Type B pancreatic cell (in vitro differentiated cells): ENCODE results near the gene PLA2G12A. TPM values are rescaled to one million over a fixed set of nuclear protein-coding genes. Genes with fewer than 3 reads are reported as not detected.

Experiments
- DNase-seq: peaks from one replicate; pipeline ENCODE4 v3.0.0; 2021; ENCODE audit warnings: mixed read lengths; ENCODE audit not compliant: unreplicated experiment; ENCODE audit errors: extremely low spot score
- H3K27ac Mint-ChIP-seq: 2 replicates; pipeline ENCODE4 v1.8.0; 2021; ENCODE audit warnings: mild to moderate bottlenecking, mixed read lengths
- H3K27me3 Mint-ChIP-seq: 2 replicates; pipeline ENCODE4 v1.8.0; 2021; ENCODE audit warnings: mixed read lengths
- H3K36me3 Mint-ChIP-seq: 2 replicates; pipeline ENCODE4 v1.8.0; 2021; ENCODE audit warnings: mixed read lengths
- H3K4me1 Mint-ChIP-seq: one replicate; pipeline ENCODE4 v1.8.0; 2021; ENCODE audit warnings: mixed read lengths; ENCODE audit not compliant: unreplicated experiment
- H3K4me3 Mint-ChIP-seq: 2 replicates; pipeline ENCODE4 v1.8.0; 2021; ENCODE audit warnings: mild to moderate bottlenecking, mixed read lengths
- H3K9me3 Mint-ChIP-seq: 2 replicates; pipeline ENCODE4 v1.8.0; 2021; ENCODE audit warnings: mixed read lengths
- CTCF ChIP-seq: fragments of 200-600 bp; sonication (generic); conservative IDR thresholded peaks from 2 replicates; pipeline ENCODE4 v1.5.0; 2021; ENCODE audit warnings: antibody characterized with exemption, mild to moderate bottlenecking
- total RNA-seq: library from RNA; stranded (reverse); gene quantifications from 2 replicates; pipeline ENCODE4 v1.2.1, GENCODE V29; 2021; ENCODE audit warnings: low replicate concordance

PLA2G12A gene
- total RNA-seq, 1 donor from 2014 or later = 39.3 TPM

GRCh38 chr4:109662771-109663170, 67.1 kb downstream of the PLA2G12A start:
- no peak for TF ChIP-seq CTCF

GRCh38 chr4:109662116-109662515, 67.8 kb downstream of the PLA2G12A start:
- no peak overlapping the region for H3K27ac Mint-ChIP-seq
- no peaks in the 10 kb centered on the region for H3K36me3 Mint-ChIP-seq
- H3K27me3 Mint-ChIP-seq = no peaks in the 10 kb centered on the region
- no peaks in the 10 kb centered on the region for H3K9me3 Mint-ChIP-seq
- no peaks in the 10 kb centered on the region for H3K4me1 Mint-ChIP-seq
- H3K4me3 Mint-ChIP-seq = no peak overlapping the region
- no peak for DNase-seq
- no peak for TF ChIP-seq CTCF

More at GRCh38 chr4:109662771-109663170, 67.1 kb downstream of the PLA2G12A start:
- Mint-ChIP-seq H3K36me3 (no peaks in the 10 kb centered on the region), H3K27ac (no peak overlapping the region), H3K4me1 (no peaks in the 10 kb centered on the region), H3K4me3 (no peak overlapping the region), H3K27me3 (no peaks in the 10 kb centered on the region), H3K9me3 (no peaks in the 10 kb centered on the region)
- no peak for DNase-seq

Other genes with a start within 250 kb of the PLA2G12A start
- gene MCUB, start 169.8 kb downstream of the PLA2G12A start, total RNA-seq = 8.4 and 10.1 TPM in 2 replicates
- gene CASP6, start 26.6 kb downstream of the PLA2G12A start, total RNA-seq = 41.9 and 49.9 TPM in 2 replicates
- 15.4 and 24.0 TPM in 2 replicates for gene CFI, start 71.9 kb upstream of the PLA2G12A start, total RNA-seq
- 27.9 and 44.7 TPM in 2 replicates for gene GAR1, start 85.7 kb upstream of the PLA2G12A start, total RNA-seq
- gene RRH, start 97.9 kb upstream of the PLA2G12A start, total RNA-seq = 0.41 TPM in 1 of 2 replicates, not detected in the other
- gene LRIT3, start 118.0 kb upstream of the PLA2G12A start, total RNA-seq = 0.27 TPM in 1 of 2 replicates, not detected in the other
- gene EGF, start 182.8 kb upstream of the PLA2G12A start, total RNA-seq = 25.5 and 65.1 TPM in 2 replicates